Activated CD4-positive, alpha-beta T cell treated with anti-CD3 and anti-CD28 coated beads for 36 hours (primary cell): ENCODE measurements around the gene CBX5. TPM values are rescaled to one million over a fixed set of nuclear protein-coding genes. Genes with fewer than 3 reads are reported as not detected.

ENCODE experiments used
- total RNA-seq, 2 experiments: library from RNA; stranded (reverse); gene quantifications; one replicate each; pipeline ENCODE4 v1.2.3, GENCODE V29; 2021

CBX5 gene
- total RNA-seq, 2 experiments from 2014 or later: 140 to 146 TPM

Other genes starting within 250 kb of the CBX5 start
- not detected for gene HOXC5, start 247.1 kb downstream of the CBX5 start, total RNA-seq
- not detected for gene HOXC4, start 226.3 kb downstream of the CBX5 start, total RNA-seq
- gene SMUG1, start 91.1 kb downstream of the CBX5 start, total RNA-seq: 10 to 100 TPM; 19.5 to 28.5 TPM
- gene HNRNPA1, start 604 bp upstream of the CBX5 start, total RNA-seq: 1,000 to 10,000 TPM; 1,642 to 2,308 TPM
- not detected for gene NFE2, start 20.9 kb upstream of the CBX5 start, total RNA-seq
- 10 to 100 TPM; 95.2 to 98.7 TPM for gene COPZ1, start 45.0 kb upstream of the CBX5 start, total RNA-seq
- gene GPR84, start 84.4 kb upstream of the CBX5 start, total RNA-seq: 1 to 10 TPM in 1 of 2 experiments, under 1 TPM in 1; 0.98 to 1.7 TPM
- under 1 TPM; 0.73 to 0.74 TPM for gene ZNF385A, start 104.6 kb upstream of the CBX5 start, total RNA-seq
- gene ITGA5, start 139.1 kb upstream of the CBX5 start, total RNA-seq: 10 to 100 TPM; 38.6 to 58.0 TPM
- 1 to 10 TPM; 6.8 to 7.2 TPM for gene GTSF1, start 193.5 kb upstream of the CBX5 start, total RNA-seq
- 100 to 1,000 TPM; 131 to 174 TPM for gene NCKAP1L, start 217.6 kb upstream of the CBX5 start, total RNA-seq